SK-N-SH treated with all-trans-retinoic acid at 6 μM for 48 hours (cell line): ENCODE data around the gene CAVIN1.

Experiments
- ARNTL ChIP-seq: fragments of 450-650 bp; formaldehyde crosslinking; IDR thresholded peaks from 2 replicates; pipeline ENCODE4 v1.5.0; 2020; ENCODE audit warnings: low read depth, mild to moderate bottlenecking, moderate library complexity, borderline replicate concordance
- BACH2 ChIP-seq: fragments of 250-450 bp; sonication (Bioruptor Pico); IDR thresholded peaks from 2 replicates; pipeline ENCODE4 v1.9.0; 2021; ENCODE audit warnings: mild to moderate bottlenecking, borderline replicate concordance
- CSRNP3 ChIP-seq: fragments of 250-450 bp; sonication (Bioruptor Pico); IDR thresholded peaks from 2 replicates; pipeline ENCODE4 v1.5.1; 2021; ENCODE audit warnings: mild to moderate bottlenecking, moderate library complexity
- GLIS3 ChIP-seq: fragments of 250-450 bp; sonication (Bioruptor Pico); IDR thresholded peaks from 2 replicates; pipeline ENCODE4 v1.5.0; 2020; ENCODE audit warnings: mild to moderate bottlenecking, moderate library complexity
- ISL1 ChIP-seq: fragments of 250-450 bp; sonication (Bioruptor Pico); IDR thresholded peaks from 2 replicates; pipeline ENCODE4 v2.1.2; 2022; ENCODE audit warnings: mild to moderate bottlenecking, moderate library complexity
- PPARA ChIP-seq: fragments of 250-450 bp; sonication (Bioruptor Pico); IDR thresholded peaks from 2 replicates; pipeline ENCODE4 v1.5.0; 2020; ENCODE audit warnings: mild to moderate bottlenecking, borderline replicate concordance
- RARB ChIP-seq: fragments of 250-450 bp; sonication (Bioruptor Pico); IDR thresholded peaks from 2 replicates; pipeline ENCODE4 v1.8.0; 2021; ENCODE audit warnings: mild to moderate bottlenecking, moderate library complexity
- TCF4 ChIP-seq: fragments of 250-450 bp; sonication (Bioruptor Pico); IDR thresholded peaks from 2 replicates; pipeline ENCODE4 v1.8.0; 2021; ENCODE audit warnings: mild to moderate bottlenecking, moderate library complexity, borderline replicate concordance
- TSHZ2 ChIP-seq: fragments of 250-450 bp; sonication (Bioruptor Pico); IDR thresholded peaks from 2 replicates; pipeline ENCODE4 v1.5.0; 2020; ENCODE audit warnings: mild to moderate bottlenecking, moderate library complexity
- ZFP3 ChIP-seq: fragments of 250-450 bp; sonication (Bioruptor Pico); IDR thresholded peaks from 2 replicates; pipeline ENCODE4 v1.5.0; 2020; ENCODE audit warnings: mild to moderate bottlenecking, moderate library complexity
- TF ChIP-seq, protein P1 (sequence below): fragments of 250-450 bp; sonication (Bioruptor Pico); IDR thresholded peaks from 2 replicates; pipeline ENCODE4 v1.8.0; 2021; ENCODE audit warnings: low read depth, mild to moderate bottlenecking, moderate library complexity, borderline replicate concordance
- TF ChIP-seq, protein P2 (sequence below): fragments of 250-450 bp; sonication (Bioruptor Pico); IDR thresholded peaks from 2 replicates; pipeline ENCODE4 v1.5.1; 2020; ENCODE audit warnings: low read depth, mild to moderate bottlenecking, moderate library complexity
- TF ChIP-seq, protein P3 (sequence below): fragments of 250-450 bp; sonication (Bioruptor Pico); IDR thresholded peaks from 2 replicates; pipeline ENCODE4 v1.8.0; 2020; ENCODE audit warnings: mild to moderate bottlenecking, moderate library complexity, borderline replicate concordance

GRCh38 chr17:42386777-42387657, 36.0 kb downstream of the CAVIN1 start:
- TF ChIP-seq, protein P1, sequence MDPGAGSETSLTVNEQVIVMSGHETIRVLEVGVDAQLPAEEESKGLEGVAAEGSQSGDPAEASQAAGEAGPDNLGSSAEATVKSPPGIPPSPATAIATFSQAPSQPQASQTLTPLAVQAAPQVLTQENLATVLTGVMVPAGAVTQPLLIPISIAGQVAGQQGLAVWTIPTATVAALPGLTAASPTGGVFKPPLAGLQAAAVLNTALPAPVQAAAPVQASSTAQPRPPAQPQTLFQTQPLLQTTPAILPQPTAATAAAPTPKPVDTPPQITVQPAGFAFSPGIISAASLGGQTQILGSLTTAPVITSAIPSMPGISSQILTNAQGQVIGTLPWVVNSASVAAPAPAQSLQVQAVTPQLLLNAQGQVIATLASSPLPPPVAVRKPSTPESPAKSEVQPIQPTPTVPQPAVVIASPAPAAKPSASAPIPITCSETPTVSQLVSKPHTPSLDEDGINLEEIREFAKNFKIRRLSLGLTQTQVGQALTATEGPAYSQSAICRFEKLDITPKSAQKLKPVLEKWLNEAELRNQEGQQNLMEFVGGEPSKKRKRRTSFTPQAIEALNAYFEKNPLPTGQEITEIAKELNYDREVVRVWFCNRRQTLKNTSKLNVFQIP (CRISPR knock-in tag): no peak
- TF ChIP-seq, protein P2, sequence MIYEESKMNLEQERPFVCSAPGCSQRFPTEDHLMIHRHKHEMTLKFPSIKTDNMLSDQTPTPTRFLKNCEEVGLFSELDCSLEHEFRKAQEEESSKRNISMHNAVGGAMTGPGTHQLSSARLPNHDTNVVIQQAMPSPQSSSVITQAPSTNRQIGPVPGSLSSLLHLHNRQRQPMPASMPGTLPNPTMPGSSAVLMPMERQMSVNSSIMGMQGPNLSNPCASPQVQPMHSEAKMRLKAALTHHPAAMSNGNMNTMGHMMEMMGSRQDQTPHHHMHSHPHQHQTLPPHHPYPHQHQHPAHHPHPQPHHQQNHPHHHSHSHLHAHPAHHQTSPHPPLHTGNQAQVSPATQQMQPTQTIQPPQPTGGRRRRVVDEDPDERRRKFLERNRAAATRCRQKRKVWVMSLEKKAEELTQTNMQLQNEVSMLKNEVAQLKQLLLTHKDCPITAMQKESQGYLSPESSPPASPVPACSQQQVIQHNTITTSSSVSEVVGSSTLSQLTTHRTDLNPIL (CRISPR knock-in tag): no peak
- TF ChIP-seq GLIS3 (CRISPR knock-in tag) (no peak), PPARA (no peak), TSHZ2 (CRISPR knock-in tag) (no peak), BACH2 (no peak), ARNTL (CRISPR knock-in tag) (no peak), ISL1 (CRISPR knock-in tag) (no peak), TCF4 (CRISPR knock-in tag) (no peak), ZFP3 (no peak), CSRNP3 (no peak), RARB (CRISPR knock-in tag) (no peak)
- TF ChIP-seq, protein P3, sequence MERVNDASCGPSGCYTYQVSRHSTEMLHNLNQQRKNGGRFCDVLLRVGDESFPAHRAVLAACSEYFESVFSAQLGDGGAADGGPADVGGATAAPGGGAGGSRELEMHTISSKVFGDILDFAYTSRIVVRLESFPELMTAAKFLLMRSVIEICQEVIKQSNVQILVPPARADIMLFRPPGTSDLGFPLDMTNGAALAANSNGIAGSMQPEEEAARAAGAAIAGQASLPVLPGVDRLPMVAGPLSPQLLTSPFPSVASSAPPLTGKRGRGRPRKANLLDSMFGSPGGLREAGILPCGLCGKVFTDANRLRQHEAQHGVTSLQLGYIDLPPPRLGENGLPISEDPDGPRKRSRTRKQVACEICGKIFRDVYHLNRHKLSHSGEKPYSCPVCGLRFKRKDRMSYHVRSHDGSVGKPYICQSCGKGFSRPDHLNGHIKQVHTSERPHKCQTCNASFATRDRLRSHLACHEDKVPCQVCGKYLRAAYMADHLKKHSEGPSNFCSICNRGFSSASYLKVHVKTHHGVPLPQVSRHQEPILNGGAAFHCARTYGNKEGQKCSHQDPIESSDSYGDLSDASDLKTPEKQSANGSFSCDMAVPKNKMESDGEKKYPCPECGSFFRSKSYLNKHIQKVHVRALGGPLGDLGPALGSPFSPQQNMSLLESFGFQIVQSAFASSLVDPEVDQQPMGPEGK (CRISPR knock-in tag): no peak
